IPS-20b (cell line): Measurements from ENCODE around the gene ESRRA.

Source experiments
- H3K27ac ChIP-seq: one replicate; pipeline ENCODE4 v1.5.1; 2013; ENCODE audit warnings: low read length
- H3K27me3 ChIP-seq: 2 replicates; pipeline ENCODE4 v1.6.1; 2013; ENCODE audit warnings: mild to moderate bottlenecking, low read length, inconsistent platforms; ENCODE audit not compliant: insufficient read depth
- H3K36me3 ChIP-seq: 2 replicates; pipeline ENCODE4 v1.6.1; 2013; ENCODE audit warnings: low read depth, mild to moderate bottlenecking, inconsistent platforms, low read length, moderate library complexity; ENCODE audit not compliant: insufficient read depth
- H3K4me1 ChIP-seq: 2 replicates; pipeline ENCODE4 v1.6.1; 2013; ENCODE audit warnings: mild to moderate bottlenecking, control low read depth, inconsistent platforms, low read length, moderate library complexity; ENCODE audit not compliant: insufficient read depth
- H3K4me3 ChIP-seq: 2 replicates; pipeline ENCODE4 v1.5.1; 2013; ENCODE audit warnings: mild to moderate bottlenecking, low read length, inconsistent platforms
- H3K9ac ChIP-seq: 2 replicates; pipeline ENCODE4 v1.6.1; 2013; ENCODE audit warnings: low read depth, mild to moderate bottlenecking, inconsistent platforms, low read length, moderate library complexity
- H3K9me3 ChIP-seq: 2 replicates; pipeline ENCODE4 v1.6.1; 2013; ENCODE audit warnings: mild to moderate bottlenecking, low read depth, low read length, inconsistent platforms; ENCODE audit not compliant: insufficient read depth

Gene ESRRA

DNA sequence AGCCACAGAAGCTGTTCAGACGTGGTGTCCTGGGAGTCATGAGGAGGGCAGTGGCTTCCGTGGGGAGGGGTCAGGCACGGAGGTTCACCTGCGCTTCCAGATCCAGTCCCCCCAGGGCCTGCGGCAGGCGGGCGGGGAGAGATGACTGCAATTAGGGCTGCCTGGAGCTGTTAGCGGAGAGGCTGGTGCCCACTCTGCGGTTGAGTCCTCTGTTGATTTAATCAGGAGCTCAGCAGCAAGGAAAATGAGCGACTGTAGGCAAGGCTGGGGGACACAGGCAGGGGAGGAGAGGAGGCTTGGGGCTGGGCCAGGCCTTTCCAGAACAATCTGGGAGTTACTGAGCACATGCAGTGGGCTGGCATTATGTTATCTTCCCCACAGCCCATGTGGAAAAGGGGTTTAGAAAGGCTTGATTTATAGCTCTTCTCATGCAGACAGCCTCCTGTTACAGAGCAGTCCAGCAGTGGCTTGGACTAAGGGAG is 40.9 kb upstream of the ESRRA start:
- Histone ChIP-seq H3K9ac (no peak overlapping the region), H3K4me1 (peaks cover 7% of the 10 kb centered on the region), H3K27ac (no peak overlapping the region), H3K9me3 (no peaks in the 10 kb centered on the region), H3K27me3 (no peaks in the 10 kb centered on the region), H3K4me3 (no peak overlapping the region), H3K36me3 (peaks cover 75% of the 10 kb centered on the region)

DNA sequence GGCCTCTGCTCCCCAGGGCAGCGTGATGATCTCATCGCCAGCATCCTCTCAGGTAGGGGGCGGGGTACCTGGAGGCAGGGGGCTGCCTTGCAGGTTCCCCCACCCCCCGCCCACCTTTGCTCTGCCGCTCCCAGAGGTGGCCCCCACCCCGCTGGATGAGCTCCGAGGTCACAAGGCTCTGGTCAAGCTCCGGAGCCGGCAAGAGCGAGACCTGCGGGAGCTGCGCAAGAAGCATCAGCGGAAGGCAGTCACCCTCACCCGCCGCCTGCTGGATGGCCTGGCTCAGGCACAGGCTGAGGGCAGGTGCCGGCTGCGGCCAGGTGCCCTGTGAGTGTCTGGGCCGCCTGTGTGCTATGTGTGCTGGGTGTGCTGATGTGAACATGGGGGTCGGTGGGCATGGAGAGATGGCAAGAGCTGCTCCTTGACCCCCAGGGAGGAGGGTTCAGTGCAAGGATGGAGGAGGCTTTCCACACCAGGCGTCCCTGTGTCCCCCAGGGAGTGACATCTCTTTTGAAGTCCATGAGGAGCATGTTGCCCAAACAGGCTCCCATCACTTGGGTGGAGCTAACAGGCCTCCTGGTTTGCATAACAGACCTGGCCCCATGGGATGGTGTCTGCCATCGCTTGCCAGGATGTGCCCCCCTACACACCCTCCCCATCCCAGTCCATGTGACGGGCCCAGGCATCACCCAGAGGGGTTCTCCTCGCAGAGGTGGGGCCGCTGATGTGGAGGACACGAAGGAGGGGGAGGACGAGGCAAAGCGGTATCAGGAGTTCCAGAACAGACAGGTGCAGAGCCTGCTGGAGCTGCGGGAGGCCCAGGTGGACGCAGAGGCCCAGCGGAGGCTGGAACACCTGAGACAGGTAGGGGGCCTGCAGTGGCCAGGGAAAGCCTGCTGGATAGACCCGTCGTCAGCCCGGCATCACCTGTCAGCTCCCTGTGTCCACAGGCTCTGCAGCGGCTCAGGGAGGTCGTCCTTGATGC is 39.9 kb upstream of the ESRRA start:
- Histone ChIP-seq H3K4me1 (peaks cover 7% of the 10 kb centered on the region), H3K27me3 (no peaks in the 10 kb centered on the region), H3K27ac (no peak overlapping the region), H3K9ac (no peak overlapping the region), H3K9me3 (no peaks in the 10 kb centered on the region), H3K4me3 (no peak overlapping the region), H3K36me3 (peaks cover 64% of the 10 kb centered on the region)

DNA sequence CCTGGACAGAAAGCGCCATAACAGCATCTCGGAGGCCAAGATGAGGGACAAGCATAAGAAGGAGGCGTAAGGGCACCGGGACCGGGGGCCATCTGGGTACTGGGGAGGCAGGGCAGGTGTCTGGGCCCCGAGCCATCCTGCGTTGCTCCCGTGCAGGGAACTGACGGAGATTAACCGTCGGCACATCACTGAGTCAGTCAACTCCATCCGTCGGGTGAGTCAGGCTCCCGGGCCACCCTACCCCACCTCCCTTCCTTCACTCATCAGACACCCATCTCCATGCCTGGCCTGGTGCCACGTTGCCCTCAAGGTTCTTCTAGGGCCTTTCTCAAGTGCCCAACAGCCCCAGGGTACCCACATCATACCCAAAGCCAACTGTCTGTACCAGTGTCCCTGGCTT is 39.0 kb upstream of the ESRRA start:
- H3K4me3 ChIP-seq, result no peak overlapping the region
- H3K27ac ChIP-seq, result no peak overlapping the region
- no peak overlapping the region for H3K9ac ChIP-seq
- H3K27me3 ChIP-seq, result no peaks in the 10 kb centered on the region
- peaks cover 7% of the 10 kb centered on the region for H3K4me1 ChIP-seq
- no peaks in the 10 kb centered on the region for H3K9me3 ChIP-seq
- H3K36me3 ChIP-seq, result peaks cover 56% of the 10 kb centered on the region

DNA sequence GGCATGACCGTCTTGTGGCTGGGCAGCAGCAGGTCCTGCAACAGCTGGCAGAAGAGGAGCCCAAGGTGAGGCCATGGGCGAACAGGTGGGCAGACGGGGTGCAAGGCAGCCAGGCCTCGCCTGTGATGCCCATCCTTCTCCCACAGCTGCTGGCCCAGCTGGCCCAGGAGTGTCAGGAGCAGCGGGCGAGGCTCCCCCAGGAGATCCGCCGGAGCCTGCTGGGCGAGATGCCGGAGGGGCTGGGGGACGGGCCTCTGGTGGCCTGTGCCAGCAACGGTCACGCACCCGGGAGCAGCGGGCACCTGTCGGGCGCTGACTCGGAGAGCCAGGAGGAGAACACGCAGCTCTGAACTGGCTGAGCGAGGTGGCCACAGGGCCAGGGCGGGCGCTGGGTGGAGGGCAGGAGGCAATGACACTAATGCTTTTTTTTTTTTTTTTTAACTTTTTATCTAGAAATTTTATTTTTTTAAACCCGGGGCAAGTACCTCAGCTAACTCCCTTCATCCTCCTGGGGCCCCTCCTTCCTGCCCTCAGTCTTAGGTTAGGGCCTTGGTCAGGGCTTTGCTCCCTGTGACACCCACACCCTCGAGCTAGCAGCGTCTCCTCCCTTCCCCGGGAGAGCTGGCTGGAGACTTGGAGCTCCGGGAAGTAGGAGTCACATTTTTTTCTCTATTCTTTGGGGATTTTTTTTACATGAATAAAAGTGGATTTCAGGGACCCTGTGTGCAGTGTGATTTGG is 37.9 kb upstream of the ESRRA start:
- Histone ChIP-seq H3K36me3 (peaks cover 45% of the 10 kb centered on the region), H3K4me1 (peaks cover 7% of the 10 kb centered on the region), H3K27me3 (no peaks in the 10 kb centered on the region), H3K27ac (no peak overlapping the region), H3K4me3 (no peak overlapping the region), H3K9ac (no peak overlapping the region), H3K9me3 (no peaks in the 10 kb centered on the region)

DNA sequence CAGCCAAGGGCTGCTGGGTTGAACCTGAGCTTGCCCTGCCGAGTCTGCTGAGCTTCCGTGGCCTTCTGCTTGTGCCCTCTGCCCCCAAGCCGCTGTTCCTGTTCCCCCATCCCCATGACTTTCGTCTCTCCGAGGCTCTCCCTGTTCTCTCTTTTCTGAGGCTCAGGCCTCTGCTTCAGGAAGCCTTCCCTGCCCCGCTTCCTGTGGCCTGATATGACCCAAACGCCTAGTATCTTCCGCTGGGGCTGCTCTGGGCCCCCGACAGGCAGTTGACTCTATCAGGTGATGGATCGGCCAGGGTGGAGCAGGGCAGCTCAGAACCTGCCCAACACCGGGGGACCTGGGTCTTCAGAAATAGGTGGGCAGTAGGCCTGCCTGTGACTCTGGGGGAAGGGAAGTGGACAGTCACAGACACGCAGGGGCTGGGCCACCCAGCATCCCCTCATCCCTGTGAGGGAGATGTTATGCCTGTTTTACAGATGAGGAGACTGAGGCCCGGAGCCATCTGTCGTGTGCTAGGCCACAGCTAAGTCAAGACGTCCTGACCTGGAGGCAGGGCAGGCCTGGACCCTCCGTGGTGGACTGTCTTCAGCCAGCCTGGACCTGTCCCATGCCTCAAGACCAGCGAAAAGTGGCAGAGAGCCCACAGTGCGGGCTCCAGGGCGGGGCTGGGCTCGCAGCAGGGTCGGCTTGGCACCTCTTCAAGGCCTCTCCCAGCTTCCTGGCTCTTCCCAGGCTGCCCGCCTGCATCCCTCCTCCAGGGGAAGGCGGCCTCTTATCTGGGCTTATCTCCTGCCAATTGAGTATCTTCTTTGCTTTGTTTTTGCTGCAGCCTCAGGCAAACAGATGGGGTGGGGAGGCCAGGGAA is 37.1 kb upstream of the ESRRA start:
- Histone ChIP-seq H3K4me1 (peaks cover 6% of the 10 kb centered on the region), H3K27me3 (no peaks in the 10 kb centered on the region), H3K36me3 (peaks cover 36% of the 10 kb centered on the region), H3K9ac (peak overlapping the region; percentile 90; the same call in 1 of the 2 replicates), H3K9me3 (no peaks in the 10 kb centered on the region), H3K27ac (peak overlapping the region; percentile 25), H3K4me3 (peak overlapping the region; percentile 81)

DNA sequence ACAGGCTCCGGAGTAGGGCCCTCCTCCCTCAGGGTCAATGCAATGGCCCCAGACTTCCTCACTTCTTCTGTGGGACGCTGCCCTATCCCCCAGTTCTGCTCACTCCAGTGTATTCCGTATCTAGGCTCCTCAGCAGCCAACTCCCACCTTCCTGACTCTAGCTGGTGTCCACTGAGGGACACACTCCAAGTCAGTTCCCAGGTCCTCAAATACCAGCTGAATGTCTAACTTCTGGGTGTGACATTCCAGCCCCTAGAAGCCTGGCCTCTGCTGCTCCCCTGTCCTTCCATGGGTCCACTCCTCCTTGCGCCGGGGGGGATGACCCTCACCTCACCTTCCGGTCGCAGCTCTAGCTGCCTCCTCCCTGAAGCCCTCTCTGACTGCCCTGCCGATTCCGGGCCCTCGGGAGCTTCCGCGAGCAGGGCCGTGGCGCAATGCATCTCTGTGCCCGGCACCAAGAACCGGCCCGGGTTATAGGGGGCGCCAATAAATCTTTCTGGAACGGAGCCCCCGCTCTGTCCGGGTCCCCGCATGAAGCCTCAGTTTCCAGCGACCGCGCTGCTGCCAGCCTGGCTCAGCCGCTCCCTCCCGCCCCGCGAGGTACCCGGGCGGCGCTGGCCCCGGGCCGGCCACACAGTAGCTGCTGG is 36.3 kb upstream of the ESRRA start:
- Histone ChIP-seq H3K27ac (peak overlapping the region; percentile 25), H3K9ac (peak overlapping the region; percentile 90), H3K4me3 (peak overlapping the region; percentile 81), H3K4me1 (peaks cover 3% of the 10 kb centered on the region), H3K36me3 (peaks cover 29% of the 10 kb centered on the region), H3K27me3 (no peaks in the 10 kb centered on the region), H3K9me3 (no peaks in the 10 kb centered on the region)

DNA sequence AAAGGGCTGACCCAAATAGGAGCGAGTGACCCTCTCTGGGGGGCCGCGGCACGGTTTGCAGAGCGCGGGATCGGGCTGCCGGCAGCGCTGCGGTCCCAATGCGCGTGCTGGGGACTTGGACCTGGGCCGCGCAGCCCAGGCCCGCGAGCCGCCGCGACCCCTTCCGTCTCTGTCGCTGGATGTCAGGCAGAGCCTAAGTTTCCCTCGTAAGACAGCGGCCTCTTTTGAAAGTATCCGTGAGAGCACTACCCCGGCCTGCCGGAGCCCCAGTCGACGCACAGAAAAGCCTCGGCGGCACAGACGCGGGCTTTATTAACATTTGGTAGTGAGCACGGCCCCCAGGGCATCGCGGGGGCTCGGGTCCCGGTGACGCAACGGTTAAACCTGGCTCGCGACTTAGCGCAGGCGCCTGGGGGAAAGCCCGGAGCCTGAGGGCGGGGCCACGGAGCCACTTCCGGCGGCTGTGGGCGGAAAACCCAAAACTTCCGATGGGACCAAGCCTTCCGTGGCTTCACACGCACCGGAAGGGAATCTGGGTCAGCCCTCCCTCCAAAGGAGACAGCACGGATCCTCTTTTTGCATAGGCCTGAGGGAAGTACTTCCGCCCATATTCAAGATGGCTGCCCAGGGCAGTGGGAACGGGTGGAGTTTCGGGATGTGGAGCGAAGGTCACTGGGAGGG is 35.6 kb upstream of the ESRRA start:
- no peaks in the 10 kb centered on the region for H3K27me3 ChIP-seq
- peaks cover 22% of the 10 kb centered on the region for H3K36me3 ChIP-seq
- peak overlapping the region; percentile 81 for H3K4me3 ChIP-seq
- peak overlapping the region; percentile 25 for H3K27ac ChIP-seq
- H3K9ac ChIP-seq, result peak overlapping the region; percentile 90
- peaks cover 3% of the 10 kb centered on the region for H3K4me1 ChIP-seq
- H3K9me3 ChIP-seq, result no peaks in the 10 kb centered on the region

DNA sequence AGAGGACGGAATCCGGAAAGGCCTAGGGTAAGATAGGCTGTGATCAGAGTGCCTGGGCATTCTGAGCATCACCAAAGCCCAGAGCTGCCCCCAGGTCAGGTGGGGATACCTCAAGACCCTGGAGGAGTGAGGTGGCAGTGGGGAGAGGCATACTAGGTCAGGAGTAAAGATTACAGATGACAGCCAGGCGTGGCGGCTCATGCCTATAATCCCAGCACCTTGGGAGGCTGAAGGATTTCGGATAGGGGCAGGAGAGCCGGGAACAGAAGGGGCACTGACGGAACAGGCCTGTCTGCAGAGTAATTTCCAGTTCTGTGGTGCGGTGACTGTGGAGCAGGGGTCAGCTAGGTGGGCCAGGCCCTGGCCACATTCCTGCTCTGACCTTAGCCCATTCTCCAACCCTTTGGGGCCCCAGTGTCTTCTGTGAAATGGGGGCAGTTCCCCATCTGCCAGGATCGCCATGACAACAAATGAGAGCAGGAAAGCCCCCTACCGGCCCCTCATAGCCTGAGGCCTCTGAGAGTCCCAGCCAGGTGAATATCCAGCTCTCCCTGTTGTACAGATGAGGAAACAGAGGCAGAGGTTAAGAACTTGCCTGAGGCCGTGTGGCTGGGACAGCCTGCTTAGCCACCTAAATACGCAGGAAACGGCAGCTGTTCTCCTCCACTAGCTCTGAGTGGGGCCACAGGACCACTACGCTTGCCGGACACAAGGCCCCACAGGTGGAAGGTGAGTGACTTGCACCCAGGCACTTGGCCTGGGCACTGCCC is 30.1 kb upstream of the ESRRA start:
- Histone ChIP-seq H3K9me3 (no peaks in the 10 kb centered on the region), H3K4me1 (peaks cover 6% of the 10 kb centered on the region; the same call in 1 of the 2 replicates), H3K9ac (no peak overlapping the region), H3K4me3 (no peak overlapping the region), H3K36me3 (peaks cover 6% of the 10 kb centered on the region; the same call in 1 of the 2 replicates), H3K27me3 (no peaks in the 10 kb centered on the region), H3K27ac (no peak overlapping the region)

DNA sequence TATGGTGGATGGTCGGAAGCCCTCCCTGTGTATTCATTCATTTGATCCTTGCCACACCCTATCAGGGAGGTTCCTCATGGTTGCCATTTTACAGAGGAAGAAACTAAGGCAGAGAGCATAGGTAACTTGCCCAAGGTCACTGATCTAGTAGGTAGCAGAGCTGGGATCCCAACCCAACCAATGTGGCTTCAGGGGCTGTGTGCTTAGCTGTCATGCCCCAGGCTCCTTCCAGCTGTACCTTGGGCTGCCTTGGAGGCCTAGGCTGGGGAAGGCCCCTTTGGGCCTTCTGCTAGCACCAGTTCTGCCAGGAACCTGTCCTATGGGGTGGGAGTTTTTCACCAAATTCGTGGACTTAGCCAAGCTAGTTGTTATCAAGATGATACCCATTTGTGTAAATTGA is 29.5 kb upstream of the ESRRA start:
- Histone ChIP-seq H3K36me3 (peaks cover 6% of the 10 kb centered on the region; the same call in 1 of the 2 replicates), H3K4me1 (peaks cover 6% of the 10 kb centered on the region; the same call in 1 of the 2 replicates), H3K27ac (no peak overlapping the region), H3K4me3 (no peak overlapping the region), H3K9ac (no peak overlapping the region), H3K9me3 (no peaks in the 10 kb centered on the region), H3K27me3 (no peaks in the 10 kb centered on the region)
